ENCODE data around the gene ABCA4. TPM values are rescaled to one million over a fixed set of nuclear protein-coding genes. Genes with fewer than 3 reads are reported as not detected.

ABCA4 gene
- total RNA-seq, 1 experiment from 2014 or later: not detected

- ChIA-PET CTCF (interaction anchor here (0.5 to 2.0 kb wide), 7 partner anchors 14 to 834 kb away, joined by 3 to 5 read pairs (median 3); partner anchors contain the start of gene GCLM), POLR2A (interaction anchor here (0.9 kb wide), 1 partner anchor 85 kb away, joined by 5 read pairs; the partner anchor contains the start of gene DNTTIP2)
- no peaks in the 10 kb centered on the region for H3K9me3 Mint-ChIP-seq (ENCODE audit: unreplicated experiment)
- no peak overlapping the region for H3K4me3 Mint-ChIP-seq (ENCODE audit: unreplicated experiment)
- H3K4me1 Mint-ChIP-seq (ENCODE audit: insufficient read depth, unreplicated experiment): peaks cover 27% of the 10 kb centered on the region
- BruUV-seq (replicated peaks): no TSS peak
- no peak for DNase-seq (ENCODE audit: unreplicated experiment)
- peak overlapping the region; percentile 73 for H3K27ac Mint-ChIP-seq (ENCODE audit: low read depth, unreplicated experiment)
- H3K27me3 Mint-ChIP-seq (ENCODE audit: insufficient read depth, unreplicated experiment): no peaks in the 10 kb centered on the region
- no peaks in the 10 kb centered on the region for H3K36me3 Mint-ChIP-seq (ENCODE audit: insufficient read depth, unreplicated experiment)
- intact Hi-C loops (cut with micrococcal nuclease): no loop called here
- TF ChIP-seq CTCF (IDR thresholded peaks at IDR 0.05; ENCODE audit: unreplicated experiment): no peak
Measured at GRCh38 chr1:93964096-93964776, 156.7 kb downstream of the ABCA4 start.

- no peak for DNase-seq (ENCODE audit: unreplicated experiment)
- no TSS peak for BruUV-seq (replicated peaks)
- intact Hi-C loops (cut with micrococcal nuclease): no loop called here
- peaks cover 27% of the 10 kb centered on the region for H3K4me1 Mint-ChIP-seq (ENCODE audit: insufficient read depth, unreplicated experiment)
- no peaks in the 10 kb centered on the region for H3K9me3 Mint-ChIP-seq (ENCODE audit: unreplicated experiment)
- no peak overlapping the region for H3K27ac Mint-ChIP-seq (ENCODE audit: low read depth, unreplicated experiment)
- POLR2A ChIA-PET: no interaction called here
- CTCF ChIA-PET: interaction anchor here (0.6 kb wide), 3 partner anchors 79 to 835 kb away, joined by 3 to 5 read pairs (median 3); no protein-coding TSS in a partner anchor
- TF ChIP-seq CTCF (IDR thresholded peaks at IDR 0.05; ENCODE audit: unreplicated experiment): no peak
- H3K36me3 Mint-ChIP-seq (ENCODE audit: insufficient read depth, unreplicated experiment): no peaks in the 10 kb centered on the region
- no peak overlapping the region for H3K4me3 Mint-ChIP-seq (ENCODE audit: unreplicated experiment)
- no peaks in the 10 kb centered on the region for H3K27me3 Mint-ChIP-seq (ENCODE audit: insufficient read depth, unreplicated experiment)
Measured at GRCh38 chr1:93963585-93963984, 157.4 kb downstream of the ABCA4 start.

- Mint-ChIP-seq H3K27ac (ENCODE audit: low read depth, unreplicated experiment) (peak overlapping the region; percentile 82), H3K4me1 (ENCODE audit: insufficient read depth, unreplicated experiment) (peaks cover 27% of the 10 kb centered on the region), H3K9me3 (ENCODE audit: unreplicated experiment) (peaks cover 8% of the 10 kb centered on the region), H3K4me3 (ENCODE audit: unreplicated experiment) (no peak overlapping the region), H3K27me3 (ENCODE audit: insufficient read depth, unreplicated experiment) (no peaks in the 10 kb centered on the region), H3K36me3 (ENCODE audit: insufficient read depth, unreplicated experiment) (no peaks in the 10 kb centered on the region)
- BruUV-seq (replicated peaks): no TSS peak
- ChIA-PET POLR2A (interaction anchor here (1.2 kb wide), 1 partner anchor 11 kb away, joined by 5 read pairs; no protein-coding TSS in a partner anchor), CTCF (no interaction called here)
- DNase-seq (ENCODE audit: unreplicated experiment): no peak
- TF ChIP-seq CTCF (IDR thresholded peaks at IDR 0.05; ENCODE audit: unreplicated experiment): no peak
- intact Hi-C loops (cut with micrococcal nuclease): no loop called here
Measured at GRCh38 chr1:93961906-93962305, 159.0 kb downstream of the ABCA4 start.

GRCh38 chr1:93961443-93961842, 159.5 kb downstream of the ABCA4 start:
- peaks cover 8% of the 10 kb centered on the region for H3K9me3 Mint-ChIP-seq (ENCODE audit: unreplicated experiment)
- no peak overlapping the region for H3K4me3 Mint-ChIP-seq (ENCODE audit: unreplicated experiment)
- intact Hi-C loops (cut with micrococcal nuclease): no loop called here
- H3K36me3 Mint-ChIP-seq (ENCODE audit: insufficient read depth, unreplicated experiment): no peaks in the 10 kb centered on the region
- peaks cover 27% of the 10 kb centered on the region for H3K4me1 Mint-ChIP-seq (ENCODE audit: insufficient read depth, unreplicated experiment)
- POLR2A ChIA-PET: interaction anchor here (0.6 kb wide), 1 partner anchor 756 kb away, joined by 3 read pairs; no protein-coding TSS in a partner anchor
- peak overlapping the region; percentile 82 for H3K27ac Mint-ChIP-seq (ENCODE audit: low read depth, unreplicated experiment)
- no TSS peak for BruUV-seq (replicated peaks)
- DNase-seq (ENCODE audit: unreplicated experiment): no peak
- CTCF ChIA-PET: no interaction called here
- TF ChIP-seq CTCF (IDR thresholded peaks at IDR 0.05; ENCODE audit: unreplicated experiment): no peak
- no peaks in the 10 kb centered on the region for H3K27me3 Mint-ChIP-seq (ENCODE audit: insufficient read depth, unreplicated experiment)
